Smooth muscle cell of bladder (primary cell): ENCODE data around the gene ZNF559. TPM values are rescaled to one million over a fixed set of nuclear protein-coding genes. Genes with fewer than 3 reads are reported as not detected.

Experiments used
- total RNA-seq: library from RNA; depleted of rRNA; stranded (reverse); fragments of >200 nt; gene quantifications from 2 replicates; pipeline ENCODE4 v1.2.3, GENCODE V29; 2014

ZNF559 gene
- total RNA-seq = 10.0 and 10.4 TPM in 2 replicates

GRCh38 chr19:9323919-9324583 lies at the start of gene ZNF559:
ZNF559 (plus strand) TSS chr19:9324179; CDS start chr19:9338550, 14,371 bp downstream.

GRCh38 chr19:9309139-9309973 lies 14.6 kb upstream of the ZNF559 start, which contains the start of gene ZNF699:
ZNF699 (minus strand) TSS chr19:9309838; CDS start chr19:9305119, 4,719 bp downstream.

GRCh38 chr19:9362905-9363304 lies 38.9 kb downstream of the ZNF559 start, which contains the start of gene ZNF177:
ZNF177 (plus strand) TSS chr19:9363013; CDS start chr19:9378312, 15,299 bp downstream.

Other genes with a start within 250 kb of the ZNF559 start
- gene OR1M1, start 237.1 kb upstream of the ZNF559 start, total RNA-seq = not detected in 2 replicates
- gene OR7G2, start 216.7 kb upstream of the ZNF559 start, total RNA-seq = not detected in 2 replicates
- gene OR7G1, start 208.4 kb upstream of the ZNF559 start, total RNA-seq = not detected in 2 replicates
- not detected in 2 replicates for gene OR7G3, start 197.2 kb upstream of the ZNF559 start, total RNA-seq
- 10.5 and 13.0 TPM in 2 replicates for gene ZNF317, start 183.8 kb upstream of the ZNF559 start, total RNA-seq
- not detected in 2 replicates for gene OR7D2, start 145.2 kb upstream of the ZNF559 start, total RNA-seq
- not detected in 2 replicates for gene OR7D4, start 104.6 kb upstream of the ZNF559 start, total RNA-seq
- gene OR7E24, start 73.2 kb upstream of the ZNF559 start, total RNA-seq = not detected in 2 replicates
- gene ZNF699, start 14.3 kb upstream of the ZNF559 start, total RNA-seq = 6.9 and 7.7 TPM in 2 replicates
- 1.2 and 1.4 TPM in 2 replicates for gene ZNF177, start 38.8 kb downstream of the ZNF559 start, total RNA-seq
- gene ZNF266, start 111.4 kb downstream of the ZNF559 start, total RNA-seq = 5.7 and 6.1 TPM in 2 replicates
- 0.37 and 0.57 TPM in 2 replicates for gene ZNF560, start 174.4 kb downstream of the ZNF559 start, total RNA-seq
- 19.9 and 20.8 TPM in 2 replicates for gene ZNF426, start 214.5 kb downstream of the ZNF559 start, total RNA-seq